ENCODE measurements around the gene SNRK. TPM values are rescaled to one million over a fixed set of nuclear protein-coding genes. Genes with fewer than 3 reads are reported as not detected.

Gene SNRK
- total RNA-seq, 4 donors from 2014 or later = 74.5 to 121 (median 102) TPM

- TF ChIP-seq, protein P1, sequence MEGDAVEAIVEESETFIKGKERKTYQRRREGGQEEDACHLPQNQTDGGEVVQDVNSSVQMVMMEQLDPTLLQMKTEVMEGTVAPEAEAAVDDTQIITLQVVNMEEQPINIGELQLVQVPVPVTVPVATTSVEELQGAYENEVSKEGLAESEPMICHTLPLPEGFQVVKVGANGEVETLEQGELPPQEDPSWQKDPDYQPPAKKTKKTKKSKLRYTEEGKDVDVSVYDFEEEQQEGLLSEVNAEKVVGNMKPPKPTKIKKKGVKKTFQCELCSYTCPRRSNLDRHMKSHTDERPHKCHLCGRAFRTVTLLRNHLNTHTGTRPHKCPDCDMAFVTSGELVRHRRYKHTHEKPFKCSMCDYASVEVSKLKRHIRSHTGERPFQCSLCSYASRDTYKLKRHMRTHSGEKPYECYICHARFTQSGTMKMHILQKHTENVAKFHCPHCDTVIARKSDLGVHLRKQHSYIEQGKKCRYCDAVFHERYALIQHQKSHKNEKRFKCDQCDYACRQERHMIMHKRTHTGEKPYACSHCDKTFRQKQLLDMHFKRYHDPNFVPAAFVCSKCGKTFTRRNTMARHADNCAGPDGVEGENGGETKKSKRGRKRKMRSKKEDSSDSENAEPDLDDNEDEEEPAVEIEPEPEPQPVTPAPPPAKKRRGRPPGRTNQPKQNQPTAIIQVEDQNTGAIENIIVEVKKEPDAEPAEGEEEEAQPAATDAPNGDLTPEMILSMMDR (IDR thresholded peaks at IDR 0.05; ENCODE audit: low read depth) = no peak
Measured at GRCh38 chr3:43285644-43286043, 696 bp upstream of the SNRK start.

DNA sequence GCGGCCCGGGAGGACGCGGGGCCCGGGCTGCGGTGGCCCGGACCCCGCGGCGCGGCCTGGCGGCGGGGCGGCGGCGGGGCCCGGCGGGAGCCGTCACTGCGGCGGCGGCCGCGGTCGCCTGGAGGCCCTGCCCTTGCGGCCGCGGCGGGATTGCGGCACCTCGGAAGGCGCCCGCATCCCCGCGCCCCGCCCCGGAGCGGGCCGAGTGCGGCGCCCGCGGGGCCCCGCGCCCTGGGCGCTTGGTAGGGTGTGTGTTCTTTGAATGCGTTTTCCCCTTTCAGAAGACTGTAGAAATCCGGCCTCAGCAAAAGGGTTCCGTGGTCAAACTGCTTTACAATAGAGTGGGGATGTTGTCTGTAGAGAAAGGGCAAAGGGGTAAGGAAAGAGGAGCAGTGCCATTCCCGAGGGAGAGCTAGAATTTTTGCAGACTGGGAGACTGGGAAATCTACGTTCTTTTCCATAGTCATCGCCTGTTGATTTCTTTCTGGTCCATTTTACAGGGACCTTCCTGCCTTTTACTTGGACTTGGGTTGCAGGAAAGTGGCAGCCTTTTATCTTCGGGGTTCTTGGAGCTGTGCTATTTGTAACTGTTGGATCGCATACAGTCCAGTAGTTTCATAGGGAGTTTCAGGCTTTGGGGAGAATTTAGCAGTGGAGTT is 630 bp downstream of the SNRK start:
- TF ChIP-seq, protein P1 (IDR thresholded peaks at IDR 0.05; ENCODE audit: low read depth) = no peak

DNA sequence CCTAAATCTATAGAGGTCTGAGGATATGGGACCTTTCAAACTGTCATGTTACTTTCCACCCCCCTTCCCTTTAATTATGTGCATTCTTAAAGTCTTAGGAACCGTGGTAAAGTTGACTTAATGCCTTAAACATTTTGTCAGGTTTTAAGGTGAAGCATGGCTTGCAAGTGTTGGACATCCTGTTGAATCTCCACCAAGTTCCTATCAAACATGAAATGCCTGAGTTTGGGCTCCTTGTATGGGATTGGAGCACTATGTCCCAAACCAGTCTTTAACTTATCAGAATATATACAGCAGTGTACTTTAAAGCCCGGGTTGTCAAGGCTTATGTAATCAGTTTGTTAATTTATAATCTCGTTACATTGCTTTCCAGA is 1.1 kb downstream of the SNRK start:
- TF ChIP-seq, protein P1 (IDR thresholded peaks at IDR 0.05; ENCODE audit: low read depth) = no peak

- TF ChIP-seq, protein P1 (IDR thresholded peaks at IDR 0.05; ENCODE audit: low read depth) = no peak
Measured at GRCh38 chr3:43288366-43288765, 2.0 kb downstream of the SNRK start.

GRCh38 chr3:43288850-43289249 is 2.5 kb downstream of the SNRK start:
- TF ChIP-seq, protein P1 (IDR thresholded peaks at IDR 0.05; ENCODE audit: low read depth) = no peak

DNA sequence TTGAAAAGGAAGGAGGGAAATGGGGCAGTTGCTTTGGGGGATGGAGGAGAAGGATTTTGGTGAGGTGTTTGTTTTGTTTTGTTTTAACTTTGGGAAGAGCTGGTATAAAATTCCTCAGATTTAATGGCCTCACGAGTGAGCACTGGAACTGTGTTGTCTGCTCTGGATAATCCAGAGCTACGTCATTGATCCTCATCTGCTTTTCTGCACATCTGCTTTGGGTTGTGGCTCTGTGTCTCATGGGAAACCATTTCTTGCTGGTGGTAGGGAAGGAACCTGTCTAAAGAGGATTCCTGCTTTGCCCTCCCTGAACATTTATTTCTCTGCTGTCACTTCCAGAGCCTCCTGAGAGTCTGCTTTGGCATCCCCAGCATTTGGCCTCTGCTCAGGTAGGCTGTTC is 3.1 kb downstream of the SNRK start:
- TF ChIP-seq, protein P1 (IDR thresholded peaks at IDR 0.05; ENCODE audit: low read depth) = no peak

GRCh38 chr3:43289841-43290470 is 3.6 kb downstream of the SNRK start:
- TF ChIP-seq, protein P1 (IDR thresholded peaks at IDR 0.05; ENCODE audit: low read depth) = no peak
